Bronchial epithelial cell (primary cell): Measurements from ENCODE around the gene NAB2. TPM values are rescaled to one million over a fixed set of nuclear protein-coding genes. Genes with fewer than 3 reads are reported as not detected.

Experiments used
- DNase-seq: peaks from one replicate; pipeline ENCODE4 v3.0.0-alpha.2; 2010; ENCODE audit warnings: low read depth
- FAIRE-seq: peaks from 2 replicates; lab custom pipeline; 2011; peaks lifted over from hg19 to GRCh38; lab: Jason Lieb, UNC
- H3K27me3 ChIP-seq: 2 replicates; pipeline ENCODE4 v1.5.1; 2011; ENCODE audit warnings: low read length; ENCODE audit not compliant: control insufficient read depth, insufficient read depth
- H3K36me3 ChIP-seq: 2 replicates; pipeline ENCODE4 v1.5.1; 2011; ENCODE audit warnings: low read length; ENCODE audit not compliant: control insufficient read depth, insufficient read depth
- H3K4me3 ChIP-seq: 2 replicates; pipeline ENCODE4 v1.5.1; 2011; ENCODE audit warnings: mild to moderate bottlenecking, low read depth, low read length, control low read depth
- total RNA-seq: library from RNA; depleted of rRNA; stranded (reverse); fragments of >200 nt; gene quantifications from 2 replicates; pipeline ENCODE4 v1.2.1, GENCODE V29; 2014
- TF ChIP-seq, protein P1 (sequence below): IDR thresholded peaks from 2 replicates; pipeline ENCODE4 v1.5.1; 2011; ENCODE audit warnings: mild to moderate bottlenecking, moderate library complexity, low read length, control low read depth, inconsistent platforms; ENCODE audit not compliant: insufficient read depth, severe bottlenecking

NAB2 gene
- total RNA-seq, 1 donor from 2014 or later: 40.5 TPM

DNA sequence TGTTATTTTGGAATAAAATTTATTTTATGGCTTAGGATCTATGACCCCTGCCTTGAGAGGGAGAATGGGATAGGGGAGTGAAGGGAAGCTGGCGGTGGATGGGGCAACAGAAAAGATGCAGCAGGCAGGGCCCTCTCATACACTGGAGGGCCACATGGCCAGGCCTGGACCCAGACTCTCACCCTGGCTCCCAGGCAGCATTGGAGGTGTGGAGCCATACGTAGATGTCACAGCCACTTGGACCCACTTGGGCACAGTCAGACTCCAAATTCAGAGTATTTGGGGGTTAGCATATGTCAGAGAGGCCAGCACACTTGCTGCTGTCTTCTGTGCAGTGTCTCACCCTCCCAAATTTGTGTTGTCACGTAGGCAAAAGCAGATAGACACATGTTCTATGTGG is 6.5 kb downstream of the NAB2 start:
- Histone ChIP-seq H3K36me3 (peaks cover 50% of the 10 kb centered on the region), H3K27me3 (no peaks in the 10 kb centered on the region), H3K4me3 (no peak overlapping the region)
- FAIRE-seq: no peak
- no peak for DNase-seq
- TF ChIP-seq, protein P1, sequence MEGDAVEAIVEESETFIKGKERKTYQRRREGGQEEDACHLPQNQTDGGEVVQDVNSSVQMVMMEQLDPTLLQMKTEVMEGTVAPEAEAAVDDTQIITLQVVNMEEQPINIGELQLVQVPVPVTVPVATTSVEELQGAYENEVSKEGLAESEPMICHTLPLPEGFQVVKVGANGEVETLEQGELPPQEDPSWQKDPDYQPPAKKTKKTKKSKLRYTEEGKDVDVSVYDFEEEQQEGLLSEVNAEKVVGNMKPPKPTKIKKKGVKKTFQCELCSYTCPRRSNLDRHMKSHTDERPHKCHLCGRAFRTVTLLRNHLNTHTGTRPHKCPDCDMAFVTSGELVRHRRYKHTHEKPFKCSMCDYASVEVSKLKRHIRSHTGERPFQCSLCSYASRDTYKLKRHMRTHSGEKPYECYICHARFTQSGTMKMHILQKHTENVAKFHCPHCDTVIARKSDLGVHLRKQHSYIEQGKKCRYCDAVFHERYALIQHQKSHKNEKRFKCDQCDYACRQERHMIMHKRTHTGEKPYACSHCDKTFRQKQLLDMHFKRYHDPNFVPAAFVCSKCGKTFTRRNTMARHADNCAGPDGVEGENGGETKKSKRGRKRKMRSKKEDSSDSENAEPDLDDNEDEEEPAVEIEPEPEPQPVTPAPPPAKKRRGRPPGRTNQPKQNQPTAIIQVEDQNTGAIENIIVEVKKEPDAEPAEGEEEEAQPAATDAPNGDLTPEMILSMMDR: no peak

DNA sequence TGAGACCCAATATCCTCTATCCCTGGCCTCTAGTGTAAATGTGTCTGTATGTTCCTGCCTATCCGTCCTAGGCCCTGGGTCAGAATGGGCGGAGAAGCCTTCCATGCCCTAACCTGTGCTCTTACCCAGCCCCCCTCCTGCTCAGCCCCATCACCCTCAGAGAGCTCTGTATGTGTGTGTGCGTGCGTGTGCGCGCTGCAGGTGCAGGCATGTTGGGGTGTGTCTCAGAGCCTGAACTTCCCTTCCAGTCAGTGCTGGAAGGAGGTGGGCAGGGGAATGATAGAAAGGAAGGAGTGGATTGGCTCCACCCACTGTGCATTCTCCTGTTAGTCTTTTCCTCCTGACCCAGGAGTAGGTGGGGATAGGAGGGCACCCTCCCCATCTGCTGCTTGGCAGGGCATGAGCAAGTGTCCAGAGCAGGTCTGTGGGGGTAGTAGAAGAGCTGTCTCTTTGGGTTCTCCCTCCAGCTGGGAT is 7.2 kb downstream of the NAB2 start:
- peaks cover 45% of the 10 kb centered on the region for H3K36me3 ChIP-seq
- peak; percentile 95 for FAIRE-seq
- TF ChIP-seq, protein P1: no peak
- H3K27me3 ChIP-seq: no peaks in the 10 kb centered on the region
- DNase-seq: peak; percentile 99
- no peak overlapping the region for H3K4me3 ChIP-seq

DNA sequence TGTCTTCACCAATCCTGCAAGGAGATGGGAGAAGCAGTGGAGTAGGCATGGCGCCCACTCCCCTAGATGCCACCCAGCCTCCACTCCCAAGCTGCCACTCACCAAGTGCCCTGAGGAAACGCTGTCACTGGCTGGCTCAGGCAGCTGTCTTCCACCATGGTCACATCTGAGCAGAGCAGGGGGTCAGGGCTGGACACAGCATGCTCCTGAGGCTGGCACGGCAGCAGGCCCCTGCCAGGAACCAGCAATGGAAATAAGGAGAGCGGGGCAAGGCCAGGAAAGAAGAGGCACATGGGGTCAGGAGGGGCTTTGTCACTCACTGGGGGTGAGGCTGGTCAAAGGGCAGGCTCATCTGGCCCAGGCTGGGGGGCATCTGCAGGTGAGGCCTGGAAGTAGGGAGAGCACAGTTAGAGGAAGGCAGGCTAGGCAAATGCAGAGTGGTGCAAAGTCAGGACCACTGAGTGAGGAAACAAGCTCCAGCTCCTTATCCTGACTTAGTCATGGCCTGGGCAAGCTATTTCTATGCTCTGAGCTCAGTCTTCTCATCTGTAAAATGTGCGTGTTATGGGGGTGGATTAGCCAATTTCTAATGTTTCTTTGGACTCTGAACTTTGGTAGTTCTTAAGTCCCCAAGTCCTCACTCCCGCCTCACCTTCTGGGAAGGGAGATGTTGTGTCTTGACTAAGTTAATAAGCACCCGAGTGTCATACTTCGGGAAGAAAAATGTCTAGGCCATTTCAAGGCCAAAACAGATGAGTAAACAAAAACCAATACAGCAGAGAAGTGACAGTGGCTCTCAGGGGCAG is 8.0 kb downstream of the NAB2 start:
- Histone ChIP-seq H3K36me3 (peaks cover 39% of the 10 kb centered on the region), H3K4me3 (no peak overlapping the region), H3K27me3 (no peaks in the 10 kb centered on the region)
- TF ChIP-seq, protein P1: no peak
- FAIRE-seq (no peak), DNase-seq (no peak)

DNA sequence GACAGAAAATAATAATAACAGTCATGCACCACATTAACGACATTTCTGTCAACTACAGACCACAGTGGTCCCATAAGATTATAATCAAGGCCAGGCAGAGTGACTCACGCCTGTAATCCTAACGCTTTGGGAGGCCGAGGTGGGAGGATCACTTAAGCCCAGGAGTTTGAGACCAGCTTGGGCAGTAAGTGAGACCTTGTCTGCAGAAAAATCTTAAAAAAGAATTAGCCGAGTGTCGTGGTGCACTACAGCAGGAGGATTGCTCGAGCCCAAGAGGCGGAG is 8.6 kb downstream of the NAB2 start:
- Histone ChIP-seq H3K4me3 (no peak overlapping the region), H3K36me3 (peaks cover 38% of the 10 kb centered on the region), H3K27me3 (no peaks in the 10 kb centered on the region)
- FAIRE-seq: no peak
- TF ChIP-seq, protein P1: no peak
- no peak for DNase-seq

DNA sequence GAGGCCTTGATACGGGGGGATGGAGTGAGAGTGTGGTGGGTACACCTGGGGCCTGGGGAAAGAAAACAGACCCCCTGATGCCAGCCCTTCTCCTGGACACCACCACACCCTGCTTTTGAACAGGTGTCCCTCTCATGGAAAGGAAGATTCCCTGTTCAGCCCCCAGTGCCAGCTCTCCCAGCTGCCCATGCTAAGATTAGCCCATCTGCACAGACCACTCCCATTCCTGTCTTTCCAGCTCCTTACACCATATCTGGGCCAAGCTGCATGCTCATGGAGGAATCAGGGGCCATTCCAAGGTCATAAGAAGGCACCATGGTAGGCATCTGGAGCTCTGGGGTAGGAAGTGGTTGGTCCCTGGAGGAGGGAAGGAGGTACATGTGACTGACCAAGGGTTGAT is 9.6 kb downstream of the NAB2 start:
- Histone ChIP-seq H3K36me3 (peaks cover 35% of the 10 kb centered on the region), H3K4me3 (no peak overlapping the region), H3K27me3 (no peaks in the 10 kb centered on the region)
- no peak for DNase-seq
- no peak for FAIRE-seq
- TF ChIP-seq, protein P1: no peak
